ENCODE results near the gene MFRP. TPM values are rescaled to one million over a fixed set of nuclear protein-coding genes. Genes with fewer than 3 reads are reported as not detected.

The MFRP gene
- polyA plus RNA-seq, 1 experiment: not detected

- Histone ChIP-seq H3K27me3 (ENCODE audit: control insufficient read depth, insufficient read depth, low read length) (peaks cover 17% of the 10 kb centered on the region), H3K27ac (ENCODE audit: low read depth, low read length) (no peak overlapping the region), H3K4me3 (ENCODE audit: low read depth, low read length) (peak overlapping the region; percentile 62), H3K9me3 (ENCODE audit: control insufficient read depth, insufficient read depth, low read length) (no peaks in the 10 kb centered on the region)
- no peak for DNase-seq (ENCODE audit: low read depth, low spot score)
- ChIA-PET POLR2A (no interaction called here), CTCF (interaction anchor here (0.7 to 5.7 kb wide), 4 partner anchors 26 to 59 kb away, joined by 4 to 48 read pairs (median 7); partner anchors contain the start of gene C1QTNF5)
- TF ChIP-seq CTCF (IDR thresholded peaks at IDR 0.05; ENCODE audit: low read depth, low read length): no peak
Measured at GRCh38 chr11:119382101-119382500, 35.6 kb upstream of the MFRP start.

- peaks cover 17% of the 10 kb centered on the region for H3K27me3 ChIP-seq (ENCODE audit: control insufficient read depth, insufficient read depth, low read length)
- peak within 1 kb of the TSS; percentile 21 for H3K27ac ChIP-seq (ENCODE audit: low read depth, low read length)
- peak; percentile 88 for DNase-seq (ENCODE audit: low read depth, low spot score)
- ChIA-PET CTCF (interaction anchor here (0.5 to 5.7 kb wide), 24 partner anchors 10 to 1030 kb away, joined by 3 to 48 read pairs (median 6); partner anchors contain the start of gene C1QTNF5), POLR2A (interaction anchor here (0.6 to 1.2 kb wide), 2 partner anchors 94 to 102 kb away, joined by 3 to 4 read pairs; no protein-coding TSS in a partner anchor)
- H3K4me3 ChIP-seq (ENCODE audit: low read depth, low read length): peak within 1 kb of the TSS; percentile 68
- TF ChIP-seq CTCF (IDR thresholded peaks at IDR 0.05; ENCODE audit: low read depth, low read length): peak; percentile 78
- no peaks in the 10 kb centered on the region for H3K9me3 ChIP-seq (ENCODE audit: control insufficient read depth, insufficient read depth, low read length)
Measured at GRCh38 chr11:119381181-119381988, 34.9 kb upstream of the MFRP start, which contains the start of gene USP2. Gene USP2, minus strand, starts transcription at chr11:119381690. Its CDS starts 8,210 bp downstream, at chr11:119373480.

GRCh38 chr11:119380827-119381180 is 34.3 kb upstream of the MFRP start:
- POLR2A ChIA-PET: interaction anchor here (1.2 kb wide), 1 partner anchor 94 kb away, joined by 4 read pairs; no protein-coding TSS in a partner anchor
- H3K27me3 ChIP-seq (ENCODE audit: control insufficient read depth, insufficient read depth, low read length): peaks cover 15% of the 10 kb centered on the region
- no peaks in the 10 kb centered on the region for H3K9me3 ChIP-seq (ENCODE audit: control insufficient read depth, insufficient read depth, low read length)
- no peak for DNase-seq (ENCODE audit: low read depth, low spot score)
- H3K4me3 ChIP-seq (ENCODE audit: low read depth, low read length): peak overlapping the region; percentile 68
- CTCF ChIA-PET: interaction anchor here (0.5 to 5.7 kb wide), 23 partner anchors 10 to 1030 kb away, joined by 3 to 48 read pairs (median 6); partner anchors contain the start of gene C1QTNF5
- no peak overlapping the region for H3K27ac ChIP-seq (ENCODE audit: low read depth, low read length)
- TF ChIP-seq CTCF (IDR thresholded peaks at IDR 0.05; ENCODE audit: low read depth, low read length): no peak

GRCh38 chr11:119380160-119380826 is 33.8 kb upstream of the MFRP start:
- Histone ChIP-seq H3K9me3 (ENCODE audit: control insufficient read depth, insufficient read depth, low read length) (no peaks in the 10 kb centered on the region), H3K27me3 (ENCODE audit: control insufficient read depth, insufficient read depth, low read length) (peaks cover 15% of the 10 kb centered on the region), H3K27ac (ENCODE audit: low read depth, low read length) (no peak overlapping the region), H3K4me3 (ENCODE audit: low read depth, low read length) (no peak overlapping the region)
- ChIA-PET POLR2A (no interaction called here), CTCF (interaction anchor here (1.0 to 5.7 kb wide), 16 partner anchors 11 to 98 kb away, joined by 3 to 48 read pairs (median 7); partner anchors contain the start of gene C1QTNF5)
- no peak for DNase-seq (ENCODE audit: low read depth, low spot score)
- no peak for TF ChIP-seq CTCF (IDR thresholded peaks at IDR 0.05; ENCODE audit: low read depth, low read length)
